Skin epidermis (tissue), 12 donors: ENCODE data around the gene NOS3.
A peak's percentile ranks its signal among the peaks of the same experiment; 100 is the strongest.

Experiments used
- H3K27ac ChIP-seq, 21 experiments: fragments of 200-600 bp; sonication (generic) in 11 of 21; one replicate each; pipeline ENCODE4 v1.5.0; 2020; ENCODE audit warnings: mild to moderate bottlenecking in 3 of 21, inconsistent platforms in 2 of 21, moderate library complexity in 2 of 21
- H3K4me3 ChIP-seq, 7 experiments: fragments of 200-600 bp; sonication (generic) in 2 of 7; one replicate each; pipeline ENCODE4 v1.5.0; 2020; ENCODE audit warnings: inconsistent platforms in 2 of 7, mild to moderate bottlenecking in 2 of 7, moderate library complexity in 1 of 7

Gene NOS3

GRCh38 chr7:150994141-150994837, 3.5 kb downstream of the NOS3 start:
- H3K27ac ChIP-seq, result peak overlapping the region in 14 of 21 experiments; percentile 13 to 67 (median 46)
- H3K4me3 ChIP-seq, result peak overlapping the region in 4 of 7 experiments; percentile 8 to 17 (median 12)

GRCh38 chr7:150994838-150995510, 4.2 kb downstream of the NOS3 start:
- H3K4me3 ChIP-seq, result peak overlapping the region in 4 of 7 experiments; percentile 7 to 17 (median 11)
- H3K27ac ChIP-seq, result peak overlapping the region in 4 of 21 experiments; percentile 45 to 67 (median 54)

- H3K27ac ChIP-seq, result no peak overlapping the region
- H3K4me3 ChIP-seq, result no peak overlapping the region
Observed at GRCh38 chr7:150996376-150997074, 5.7 kb downstream of the NOS3 start.

DNA sequence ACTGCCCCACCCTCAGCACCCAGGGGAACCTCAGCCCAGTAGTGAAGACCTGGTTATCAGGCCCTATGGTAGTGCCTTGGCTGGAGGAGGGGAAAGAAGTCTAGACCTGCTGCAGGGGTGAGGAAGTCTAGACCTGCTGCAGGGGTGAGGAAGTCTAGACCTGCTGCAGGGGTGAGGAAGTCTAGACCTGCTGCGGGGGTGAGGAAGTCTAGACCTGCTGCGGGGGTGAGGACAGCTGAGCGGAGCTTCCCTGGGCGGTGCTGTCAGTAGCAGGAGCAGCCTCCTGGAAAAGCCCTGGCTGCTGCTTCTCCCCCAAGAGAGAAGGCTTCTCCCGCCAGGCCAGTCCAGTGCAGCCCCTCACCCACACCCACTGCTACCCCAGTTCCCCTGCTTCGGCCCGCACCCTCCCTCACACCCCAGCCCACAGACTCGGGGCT, 6.3 kb downstream of the NOS3 start:
- H3K27ac ChIP-seq, result no peak overlapping the region
- H3K4me3 ChIP-seq, result no peak overlapping the region

- H3K4me3 ChIP-seq, result no peak overlapping the region
- no peak overlapping the region for H3K27ac ChIP-seq
Observed at GRCh38 chr7:150997817-150998216, 7.0 kb downstream of the NOS3 start.

DNA sequence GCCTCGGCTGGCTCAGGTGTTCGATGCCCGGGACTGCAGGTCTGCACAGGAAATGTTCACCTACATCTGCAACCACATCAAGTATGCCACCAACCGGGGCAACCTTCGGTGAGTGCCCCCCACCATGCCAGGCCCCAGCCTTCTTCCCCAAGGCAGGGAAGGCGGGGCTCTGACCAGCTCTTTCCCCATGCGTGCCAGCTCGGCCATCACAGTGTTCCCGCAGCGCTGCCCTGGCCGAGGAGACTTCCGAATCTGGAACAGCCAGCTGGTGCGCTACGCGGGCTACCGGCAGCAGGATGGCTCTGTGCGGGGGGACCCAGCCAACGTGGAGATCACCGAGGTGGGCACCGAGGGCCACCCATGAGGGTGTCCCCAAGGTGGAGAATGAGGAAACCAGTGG, 7.5 kb downstream of the NOS3 start:
- Histone ChIP-seq H3K4me3 (no peak overlapping the region), H3K27ac (no peak overlapping the region)

- H3K4me3 ChIP-seq, result no peak overlapping the region
- H3K27ac ChIP-seq, result no peak overlapping the region
Observed at GRCh38 chr7:150999001-150999400, 8.2 kb downstream of the NOS3 start.

- Histone ChIP-seq H3K27ac (no peak overlapping the region), H3K4me3 (no peak overlapping the region)
Observed at GRCh38 chr7:150999497-151000230, 8.8 kb downstream of the NOS3 start.

GRCh38 chr7:151000897-151001495, 10.2 kb downstream of the NOS3 start:
- Histone ChIP-seq H3K27ac (no peak overlapping the region), H3K4me3 (no peak overlapping the region)

DNA sequence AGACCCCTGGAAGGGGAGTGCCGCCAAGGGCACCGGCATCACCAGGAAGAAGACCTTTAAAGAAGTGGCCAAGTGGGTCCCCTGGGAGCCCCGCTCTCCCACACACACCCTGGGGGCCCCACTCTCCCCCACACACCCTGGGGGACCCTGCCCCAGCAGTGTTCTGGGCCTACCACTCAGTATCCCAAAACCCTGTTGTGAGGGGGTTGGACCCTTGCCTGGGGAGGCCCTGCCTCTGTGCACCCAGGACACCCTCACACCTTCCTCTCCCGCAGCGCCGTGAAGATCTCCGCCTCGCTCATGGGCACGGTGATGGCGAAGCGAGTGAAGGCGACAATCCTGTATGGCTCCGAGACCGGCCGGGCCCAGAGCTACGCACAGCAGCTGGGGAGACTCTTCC, 10.7 kb downstream of the NOS3 start:
- H3K27ac ChIP-seq, result no peak overlapping the region

GRCh38 chr7:151003572-151003971, 12.8 kb downstream of the NOS3 start:
- no peak overlapping the region for H3K27ac ChIP-seq
- no peak overlapping the region for H3K4me3 ChIP-seq

More for the DNA sequence above, 10.7 kb downstream of the NOS3 start:
- no peak overlapping the region for H3K4me3 ChIP-seq

DNA sequence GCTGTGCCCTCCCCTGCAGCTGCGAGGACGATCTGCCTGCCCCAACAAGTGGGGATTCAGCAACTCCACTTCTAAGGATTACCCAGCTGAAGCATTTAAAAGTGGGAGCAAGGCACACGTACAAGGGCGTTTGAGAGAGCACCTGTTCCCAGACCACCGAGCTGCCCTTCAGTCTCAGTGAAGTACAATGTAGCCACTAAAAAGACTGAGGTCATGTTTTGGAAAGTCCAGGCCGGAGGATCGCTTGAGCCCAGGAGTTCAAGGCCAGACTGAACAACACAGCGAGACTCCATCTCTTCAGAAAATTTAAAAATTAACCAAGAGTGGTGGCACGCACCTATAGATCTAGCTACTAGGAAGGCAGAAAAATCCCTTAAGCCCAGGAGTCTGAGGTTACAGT, 14.7 kb downstream of the NOS3 start:
- Histone ChIP-seq H3K4me3 (no peak overlapping the region), H3K27ac (no peak overlapping the region)

- peak overlapping the region in 9 of 21 experiments; percentile 11 to 75 (median 41) for H3K27ac ChIP-seq
- H3K4me3 ChIP-seq, result no peak overlapping the region
Observed at GRCh38 chr7:151006590-151007300, 15.9 kb downstream of the NOS3 start.

DNA sequence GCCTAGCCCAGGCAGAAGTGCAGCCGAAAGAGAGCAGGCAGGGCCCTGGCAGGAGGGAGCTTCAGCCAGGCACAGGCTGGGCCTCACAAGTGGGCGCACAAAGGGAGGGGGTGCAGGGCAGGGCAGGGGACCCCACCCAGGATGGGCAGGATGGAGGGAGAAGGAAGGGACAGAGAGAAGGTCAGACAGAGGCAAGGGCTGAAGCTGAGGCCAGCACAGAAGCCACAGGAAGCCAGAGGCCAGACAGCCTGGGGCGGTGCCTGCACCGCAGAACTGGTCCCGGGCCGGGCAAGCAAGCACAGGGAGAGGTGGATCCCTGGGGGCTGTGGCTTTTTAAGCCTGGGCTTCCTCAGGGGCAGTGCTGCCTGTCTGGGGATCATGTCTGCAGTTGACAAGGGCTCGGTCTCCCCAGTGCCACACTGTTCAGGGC, 16.7 kb downstream of the NOS3 start:
- Histone ChIP-seq H3K27ac (peak overlapping the region in 12 of 21 experiments; percentile 11 to 75 (median 41)), H3K4me3 (no peak overlapping the region)

- peak overlapping the region in 2 of 7 experiments; percentile 4 to 15 for H3K4me3 ChIP-seq
- peak overlapping the region in 8 of 21 experiments; percentile 0 to 75 (median 56) for H3K27ac ChIP-seq
Observed at GRCh38 chr7:151008143-151008510, 17.3 kb downstream of the NOS3 start.

DNA sequence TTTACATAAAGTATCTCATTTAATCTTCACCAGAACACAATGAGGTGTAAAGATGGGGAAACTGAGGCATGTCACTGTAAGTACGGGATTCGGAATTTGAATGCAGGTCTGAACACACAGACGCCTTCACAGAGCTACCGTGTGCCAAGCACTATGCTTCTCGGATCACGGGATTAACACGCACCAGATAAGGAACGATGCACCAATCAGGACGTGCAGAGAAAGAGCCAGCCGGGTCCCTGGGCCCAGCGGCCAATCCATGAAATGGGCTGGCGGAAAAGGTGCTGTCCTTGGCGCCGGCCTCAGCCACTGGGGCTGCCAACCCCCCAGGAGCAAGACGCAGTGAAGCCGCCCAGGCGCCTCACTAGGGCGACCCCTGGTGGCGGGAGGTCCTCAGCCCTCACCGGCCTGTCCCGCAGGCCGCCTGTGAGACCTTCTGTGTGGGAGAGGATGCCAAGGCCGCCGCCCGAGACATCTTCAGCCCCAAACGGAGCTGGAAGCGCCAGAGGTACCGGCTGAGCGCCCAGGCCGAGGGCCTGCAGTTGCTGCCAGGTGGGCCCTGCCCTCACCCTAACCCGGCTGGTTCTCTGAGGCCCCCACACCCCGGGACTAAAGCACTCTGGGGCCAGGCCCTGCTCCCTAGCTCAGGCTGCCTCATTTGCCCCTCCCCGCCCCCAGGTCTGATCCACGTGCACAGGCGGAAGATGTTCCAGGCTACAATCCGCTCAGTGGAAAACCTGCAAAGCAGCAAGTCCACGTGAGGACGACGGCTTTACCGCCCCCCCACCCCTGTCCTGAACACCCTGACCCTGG, 17.9 kb downstream of the NOS3 start:
- peak overlapping the region in 2 of 7 experiments; percentile 4 to 15 for H3K4me3 ChIP-seq
- peak overlapping the region in 8 of 21 experiments; percentile 0 to 75 (median 58) for H3K27ac ChIP-seq

- Histone ChIP-seq H3K27ac (peak overlapping the region in 5 of 21 experiments; percentile 1 to 75 (median 61)), H3K4me3 (no peak overlapping the region)
Observed at GRCh38 chr7:151009327-151010036, 18.7 kb downstream of the NOS3 start.

DNA sequence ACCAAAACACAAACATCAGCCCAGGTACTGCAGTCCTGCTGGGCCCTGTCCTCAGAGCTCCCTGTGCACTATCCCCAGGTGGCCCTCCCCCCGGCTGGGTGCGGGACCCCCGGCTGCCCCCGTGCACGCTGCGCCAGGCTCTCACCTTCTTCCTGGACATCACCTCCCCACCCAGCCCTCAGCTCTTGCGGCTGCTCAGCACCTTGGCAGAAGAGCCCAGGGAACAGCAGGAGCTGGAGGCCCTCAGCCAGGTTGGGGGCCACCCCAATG, 19.2 kb downstream of the NOS3 start:
- peak overlapping the region in 4 of 21 experiments; percentile 18 to 72 (median 51) for H3K27ac ChIP-seq
- no peak overlapping the region for H3K4me3 ChIP-seq
